Activated CD4-positive, alpha-beta T cell treated with anti-CD3 and anti-CD28 coated beads, Interleukin-2, amount 10 ng/mL, durations not matched to agents 24 days and 14 days (primary cell): ENCODE measurements around the gene RAB36. TPM values are rescaled to one million over a fixed set of nuclear protein-coding genes. Genes with fewer than 3 reads are reported as not detected.
A peak's percentile ranks its signal among the peaks of the same experiment; 100 is the strongest.

Experiments used
- DNase-seq: peaks from one replicate; pipeline ENCODE4 v3.0.0; 2022
- H3K27ac Mint-ChIP-seq: one replicate; pipeline ENCODE4 v1.8.0; 2022; ENCODE audit warnings: mild to moderate bottlenecking, mixed read lengths
- H3K27me3 Mint-ChIP-seq: one replicate; pipeline ENCODE4 v1.8.0; 2022; ENCODE audit warnings: mixed read lengths
- H3K36me3 Mint-ChIP-seq: one replicate; pipeline ENCODE4 v1.8.0; 2022; ENCODE audit warnings: low read depth, mild to moderate bottlenecking, mixed read lengths
- H3K4me1 Mint-ChIP-seq: one replicate; pipeline ENCODE4 v1.8.0; 2021; ENCODE audit warnings: mixed read lengths
- H3K4me3 Mint-ChIP-seq: one replicate; pipeline ENCODE4 v1.8.0; 2022; ENCODE audit warnings: mild to moderate bottlenecking, moderate library complexity, mixed read lengths
- H3K9me3 Mint-ChIP-seq: one replicate; pipeline ENCODE4 v1.8.0; 2021; ENCODE audit warnings: mixed read lengths
- intact Hi-C: fragments of 100-400 bp; cut with micrococcal nuclease; formaldehyde crosslinking; loops from one replicate; pipeline ENCODE4 v1.15.1; 2023
- total RNA-seq: library from RNA; stranded (reverse); gene quantifications from 2 replicates; pipeline ENCODE4 v1.2.3, GENCODE V29; 2022

RAB36 gene
- total RNA-seq = not detected in 2 replicates

GRCh38 chr22:23144932-23145877 is at the start of gene RAB36:
Gene RAB36 (plus strand): TSS chr22:23145477. CDS start chr22:23146617, 1,140 bp downstream.
- no peaks in the 10 kb centered on the region for H3K36me3 Mint-ChIP-seq
- H3K4me1 Mint-ChIP-seq = peaks cover 30% of the 10 kb centered on the region
- peak within 1 kb of the TSS; percentile 78 for H3K4me3 Mint-ChIP-seq
- H3K27me3 Mint-ChIP-seq = peaks cover 4% of the 10 kb centered on the region
- no peaks in the 10 kb centered on the region for H3K9me3 Mint-ChIP-seq
- peak within 1 kb of the TSS; percentile 75 for H3K27ac Mint-ChIP-seq
- intact Hi-C loops = loop anchor here (5.0 kb wide), 1 partner anchor 133 kb away; no protein-coding TSS in a partner anchor
- DNase-seq = peak; percentile 97

GRCh38 chr22:23095733-23096342 is 49.4 kb upstream of the RAB36 start:
- no peaks in the 10 kb centered on the region for H3K9me3 Mint-ChIP-seq
- no peak overlapping the region for H3K4me3 Mint-ChIP-seq
- no peak for DNase-seq
- intact Hi-C loops = no loop called here
- no peak overlapping the region for H3K27ac Mint-ChIP-seq
- H3K36me3 Mint-ChIP-seq = no peaks in the 10 kb centered on the region
- H3K4me1 Mint-ChIP-seq = no peaks in the 10 kb centered on the region
- no peaks in the 10 kb centered on the region for H3K27me3 Mint-ChIP-seq

- intact Hi-C loops = no loop called here
- no peak for DNase-seq
- no peaks in the 10 kb centered on the region for H3K27me3 Mint-ChIP-seq
- H3K9me3 Mint-ChIP-seq = no peaks in the 10 kb centered on the region
- H3K27ac Mint-ChIP-seq = no peak overlapping the region
- H3K4me3 Mint-ChIP-seq = no peak overlapping the region
- no peaks in the 10 kb centered on the region for H3K4me1 Mint-ChIP-seq
- H3K36me3 Mint-ChIP-seq = no peaks in the 10 kb centered on the region
Measured at GRCh38 chr22:23097412-23098229, 47.7 kb upstream of the RAB36 start.

- no peaks in the 10 kb centered on the region for H3K27me3 Mint-ChIP-seq
- no peak overlapping the region for H3K27ac Mint-ChIP-seq
- H3K4me1 Mint-ChIP-seq = no peaks in the 10 kb centered on the region
- DNase-seq = no peak
- no peaks in the 10 kb centered on the region for H3K9me3 Mint-ChIP-seq
- H3K4me3 Mint-ChIP-seq = no peak overlapping the region
- intact Hi-C loops = no loop called here
- no peaks in the 10 kb centered on the region for H3K36me3 Mint-ChIP-seq
Measured at GRCh38 chr22:23098230-23098705, 47.0 kb upstream of the RAB36 start.

GRCh38 chr22:23098718-23099530 is 46.4 kb upstream of the RAB36 start:
- H3K4me3 Mint-ChIP-seq = no peak overlapping the region
- H3K27ac Mint-ChIP-seq = no peak overlapping the region
- no peaks in the 10 kb centered on the region for H3K4me1 Mint-ChIP-seq
- DNase-seq = no peak
- no peaks in the 10 kb centered on the region for H3K27me3 Mint-ChIP-seq
- H3K36me3 Mint-ChIP-seq = no peaks in the 10 kb centered on the region
- H3K9me3 Mint-ChIP-seq = no peaks in the 10 kb centered on the region
- intact Hi-C loops = no loop called here

- intact Hi-C loops = no loop called here
- Mint-ChIP-seq H3K4me1 (no peaks in the 10 kb centered on the region), H3K9me3 (no peaks in the 10 kb centered on the region), H3K36me3 (no peaks in the 10 kb centered on the region), H3K27me3 (no peaks in the 10 kb centered on the region), H3K4me3 (no peak overlapping the region), H3K27ac (no peak overlapping the region)
- no peak for DNase-seq
Measured at GRCh38 chr22:23099531-23099804, 45.8 kb upstream of the RAB36 start.

GRCh38 chr22:23100124-23100801 is 45.0 kb upstream of the RAB36 start:
- no peaks in the 10 kb centered on the region for H3K4me1 Mint-ChIP-seq
- no peaks in the 10 kb centered on the region for H3K27me3 Mint-ChIP-seq
- H3K4me3 Mint-ChIP-seq = no peak overlapping the region
- intact Hi-C loops = no loop called here
- DNase-seq = no peak
- H3K27ac Mint-ChIP-seq = no peak overlapping the region
- H3K36me3 Mint-ChIP-seq = no peaks in the 10 kb centered on the region
- no peaks in the 10 kb centered on the region for H3K9me3 Mint-ChIP-seq

GRCh38 chr22:23101524-23101923 is 43.8 kb upstream of the RAB36 start:
- H3K27me3 Mint-ChIP-seq = no peaks in the 10 kb centered on the region
- no peaks in the 10 kb centered on the region for H3K9me3 Mint-ChIP-seq
- H3K27ac Mint-ChIP-seq = no peak overlapping the region
- H3K36me3 Mint-ChIP-seq = no peaks in the 10 kb centered on the region
- no peak for DNase-seq
- intact Hi-C loops = no loop called here
- no peaks in the 10 kb centered on the region for H3K4me1 Mint-ChIP-seq
- no peak overlapping the region for H3K4me3 Mint-ChIP-seq

GRCh38 chr22:23102002-23102655 is 43.1 kb upstream of the RAB36 start:
- Mint-ChIP-seq H3K36me3 (no peaks in the 10 kb centered on the region), H3K4me1 (no peaks in the 10 kb centered on the region)
- intact Hi-C loops = no loop called here

GRCh38 chr22:23102776-23103175 is 42.5 kb upstream of the RAB36 start:
- H3K9me3 Mint-ChIP-seq = no peaks in the 10 kb centered on the region
- no peaks in the 10 kb centered on the region for H3K27me3 Mint-ChIP-seq
- H3K27ac Mint-ChIP-seq = no peak overlapping the region
- no peaks in the 10 kb centered on the region for H3K36me3 Mint-ChIP-seq
- DNase-seq = no peak
- intact Hi-C loops = no loop called here
- H3K4me3 Mint-ChIP-seq = no peak overlapping the region
- no peaks in the 10 kb centered on the region for H3K4me1 Mint-ChIP-seq

More at GRCh38 chr22:23102002-23102655, 43.1 kb upstream of the RAB36 start:
- no peak overlapping the region for H3K27ac Mint-ChIP-seq
- no peak overlapping the region for H3K4me3 Mint-ChIP-seq
- H3K27me3 Mint-ChIP-seq = no peaks in the 10 kb centered on the region
- H3K9me3 Mint-ChIP-seq = no peaks in the 10 kb centered on the region
- no peak for DNase-seq

GRCh38 chr22:23103199-23103954 is 41.9 kb upstream of the RAB36 start:
- Mint-ChIP-seq H3K36me3 (no peaks in the 10 kb centered on the region), H3K4me1 (no peaks in the 10 kb centered on the region), H3K9me3 (no peaks in the 10 kb centered on the region), H3K4me3 (no peak overlapping the region), H3K27ac (no peak overlapping the region), H3K27me3 (no peaks in the 10 kb centered on the region)
- DNase-seq = no peak
- intact Hi-C loops = no loop called here
